Retinal pigment epithelial cell (primary cell): ENCODE data around the gene SEC14L5.

Experiments used
- DNase-seq: peaks from one replicate; pipeline ENCODE4 v3.0.0-alpha.2; 2010; ENCODE audit warnings: low read depth
- H3K4me3 ChIP-seq: 2 replicates; pipeline ENCODE4 v1.5.1; 2011; ENCODE audit warnings: mild to moderate bottlenecking, low read length, control low read depth, moderate library complexity
- TF ChIP-seq, protein P1 (sequence below): conservative IDR thresholded peaks from 2 replicates; pipeline ENCODE4 v1.5.1; 2011; ENCODE audit warnings: low read depth, low read length, control low read depth, inconsistent platforms

The SEC14L5 gene

GRCh38 chr16:5001571-5001970 lies 43.4 kb downstream of the SEC14L5 start:
- TF ChIP-seq, protein P1, sequence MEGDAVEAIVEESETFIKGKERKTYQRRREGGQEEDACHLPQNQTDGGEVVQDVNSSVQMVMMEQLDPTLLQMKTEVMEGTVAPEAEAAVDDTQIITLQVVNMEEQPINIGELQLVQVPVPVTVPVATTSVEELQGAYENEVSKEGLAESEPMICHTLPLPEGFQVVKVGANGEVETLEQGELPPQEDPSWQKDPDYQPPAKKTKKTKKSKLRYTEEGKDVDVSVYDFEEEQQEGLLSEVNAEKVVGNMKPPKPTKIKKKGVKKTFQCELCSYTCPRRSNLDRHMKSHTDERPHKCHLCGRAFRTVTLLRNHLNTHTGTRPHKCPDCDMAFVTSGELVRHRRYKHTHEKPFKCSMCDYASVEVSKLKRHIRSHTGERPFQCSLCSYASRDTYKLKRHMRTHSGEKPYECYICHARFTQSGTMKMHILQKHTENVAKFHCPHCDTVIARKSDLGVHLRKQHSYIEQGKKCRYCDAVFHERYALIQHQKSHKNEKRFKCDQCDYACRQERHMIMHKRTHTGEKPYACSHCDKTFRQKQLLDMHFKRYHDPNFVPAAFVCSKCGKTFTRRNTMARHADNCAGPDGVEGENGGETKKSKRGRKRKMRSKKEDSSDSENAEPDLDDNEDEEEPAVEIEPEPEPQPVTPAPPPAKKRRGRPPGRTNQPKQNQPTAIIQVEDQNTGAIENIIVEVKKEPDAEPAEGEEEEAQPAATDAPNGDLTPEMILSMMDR: no peak
- H3K4me3 ChIP-seq: no peak overlapping the region
- DNase-seq: no peak

DNA sequence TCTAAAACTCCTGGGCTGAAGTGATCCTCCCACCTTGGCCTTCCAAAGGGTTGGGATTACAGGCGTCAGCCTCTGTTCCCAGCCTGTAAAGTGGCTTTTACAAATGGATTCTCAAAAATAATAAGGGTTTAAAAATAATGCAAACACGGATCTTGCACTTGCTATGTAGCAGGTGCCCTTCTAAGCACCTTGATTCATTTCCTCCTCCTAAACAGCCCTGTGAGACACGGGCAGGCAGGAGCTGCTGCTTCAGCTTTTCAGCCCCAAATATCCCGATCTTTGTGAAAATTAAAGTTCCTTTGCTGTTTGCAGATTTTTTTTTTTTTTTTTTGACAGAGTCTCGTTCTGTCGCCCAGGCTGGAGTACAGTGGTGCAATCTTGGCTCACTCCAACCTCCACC lies 43.9 kb downstream of the SEC14L5 start:
- DNase-seq: no peak
- TF ChIP-seq, protein P1: no peak
- no peak overlapping the region for H3K4me3 ChIP-seq

- no peak overlapping the region for H3K4me3 ChIP-seq
- DNase-seq: no peak
- TF ChIP-seq, protein P1: no peak
Observed at GRCh38 chr16:5002699-5003143, 44.6 kb downstream of the SEC14L5 start.

DNA sequence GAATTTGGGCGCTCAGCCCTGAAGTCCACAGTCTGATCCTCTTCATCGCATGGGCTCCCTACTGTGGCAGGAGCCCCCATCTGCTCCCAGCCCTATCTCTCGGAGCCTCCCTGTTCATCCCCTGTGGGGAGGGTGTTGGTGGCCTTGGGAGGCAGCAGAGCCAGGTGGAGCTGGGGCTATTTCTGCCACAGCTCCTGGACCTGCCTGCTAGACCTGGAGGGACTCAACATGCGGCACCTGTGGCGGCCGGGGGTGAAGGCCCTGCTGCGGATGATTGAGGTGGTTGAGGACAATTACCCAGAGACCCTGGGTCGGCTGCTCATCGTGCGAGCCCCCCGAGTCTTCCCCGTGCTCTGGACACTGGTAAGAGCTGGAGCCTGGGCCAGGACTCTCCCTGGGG lies 45.1 kb downstream of the SEC14L5 start:
- TF ChIP-seq, protein P1: no peak
- DNase-seq: no peak
- H3K4me3 ChIP-seq: no peak overlapping the region

DNA sequence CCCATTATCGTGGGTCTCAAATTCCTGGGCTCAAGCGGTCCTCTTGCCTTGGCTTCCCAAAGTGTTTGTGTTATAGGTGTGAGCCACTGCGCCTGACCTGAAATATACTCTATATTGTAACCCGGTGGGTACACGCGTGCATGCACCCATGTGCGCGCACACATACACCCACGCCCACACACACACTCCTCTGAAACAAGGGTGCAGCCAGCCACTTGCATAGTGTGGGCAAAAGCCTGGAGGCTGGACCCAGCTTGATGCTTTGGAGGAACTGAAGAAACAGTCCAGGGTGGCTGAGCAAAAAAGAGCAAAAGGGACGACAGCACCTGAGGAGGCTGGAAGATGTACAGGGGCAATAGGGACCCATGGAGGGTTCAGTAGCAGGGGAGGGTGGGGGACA lies 45.7 kb downstream of the SEC14L5 start:
- no peak for DNase-seq

GRCh38 chr16:5004311-5004710 lies 46.2 kb downstream of the SEC14L5 start:
- no peak overlapping the region for H3K4me3 ChIP-seq
- DNase-seq: no peak
- TF ChIP-seq, protein P1: no peak

More for the DNA sequence above, 45.7 kb downstream of the SEC14L5 start:
- no peak overlapping the region for H3K4me3 ChIP-seq
- TF ChIP-seq, protein P1: no peak

- no peak for DNase-seq
- TF ChIP-seq, protein P1: no peak
- no peak overlapping the region for H3K4me3 ChIP-seq
Observed at GRCh38 chr16:5005916-5006315, 47.8 kb downstream of the SEC14L5 start.
